GM18498 (cell line): Measurements from ENCODE around the gene CD40.

ENCODE experiments used
- ATAC-seq: cut with Tn5 transposase; IDR thresholded peaks from one replicate; pipeline ENCODE4 v1.9.1; 2021; ENCODE audit warnings: mild to moderate bottlenecking, moderate library complexity; ENCODE audit not compliant: unreplicated experiment

The CD40 gene

GRCh38 chr20:46142124-46142523, 24.0 kb downstream of the CD40 start:
- no peak for ATAC-seq

- ATAC-seq: no peak
Measured at GRCh38 chr20:46144432-46145025, 26.4 kb downstream of the CD40 start.

GRCh38 chr20:46145713-46146112, 27.6 kb downstream of the CD40 start:
- no peak for ATAC-seq

GRCh38 chr20:46148313-46149208, 30.4 kb downstream of the CD40 start:
- no peak for ATAC-seq

GRCh38 chr20:46150943-46151342, 32.8 kb downstream of the CD40 start:
- no peak for ATAC-seq

- no peak for ATAC-seq
Measured at GRCh38 chr20:46151936-46152335, 33.8 kb downstream of the CD40 start.

- ATAC-seq: no peak
Measured at GRCh38 chr20:46152824-46153586, 34.9 kb downstream of the CD40 start.

GRCh38 chr20:46154305-46154704, 36.2 kb downstream of the CD40 start:
- ATAC-seq: no peak

- ATAC-seq: no peak
Measured at GRCh38 chr20:46154796-46155195, 36.7 kb downstream of the CD40 start.

GRCh38 chr20:46156065-46156464, 38.0 kb downstream of the CD40 start:
- no peak for ATAC-seq

- ATAC-seq: no peak
Measured at GRCh38 chr20:46157076-46157592, 39.0 kb downstream of the CD40 start.

GRCh38 chr20:46157625-46158024, 39.5 kb downstream of the CD40 start:
- no peak for ATAC-seq

GRCh38 chr20:46158476-46158987, 40.4 kb downstream of the CD40 start:
- ATAC-seq: no peak

GRCh38 chr20:46159101-46159897, 41.2 kb downstream of the CD40 start:
- no peak for ATAC-seq

- no peak for ATAC-seq
Measured at GRCh38 chr20:46160661-46161060, 42.5 kb downstream of the CD40 start.

GRCh38 chr20:46161921-46162320, 43.8 kb downstream of the CD40 start:
- ATAC-seq: no peak

- ATAC-seq: no peak
Measured at GRCh38 chr20:46164254-46164653, 46.1 kb downstream of the CD40 start.

- no peak for ATAC-seq
Measured at GRCh38 chr20:46167080-46167479, 49.0 kb downstream of the CD40 start.

GRCh38 chr20:46168438-46168837, 50.3 kb downstream of the CD40 start:
- no peak for ATAC-seq
